K562 (cell line): Measurements from ENCODE around the gene GOSR1. TPM values are rescaled to one million over a fixed set of nuclear protein-coding genes. Genes with fewer than 3 reads are reported as not detected.
"Not testable (repeated sequence)": the region's sequence is repeated elsewhere in the genome, so short reads cannot be mapped to it uniquely, and the experiment has no call there.

Source experiments
- ATAC-seq: fragments of 200-7000 bp; cut with Tn5 transposase; 3 replicates; pipeline ENCODE4 v1.9.1; 2020; ENCODE audit warnings: moderate library complexity
- BruUV-seq: library from RNA; stranded (reverse); fragments of 400-500 nt; replicated peaks from 2 replicates; lab custom pipeline; 2021; lab: Mats Ljungman, UMichigan
- CTCF ChIA-PET: fragments of 300-600 bp; formaldehyde crosslinking; extraction: SDS; loops from one replicate; lab custom pipeline; 2021; ENCODE audit warnings: low intra/inter-chr PET ratio; lab: Yijun Ruan, JAX
- POLR2A ChIA-PET: fragments of 300-600, 350-650 bp; sonication (Branson Sonifier 250); formaldehyde crosslinking; extraction: SDS; loops from one replicate; lab custom pipeline; 2021; ENCODE audit warnings: antibody characterized with exemption, inconsistent platforms; lab: Yijun Ruan, JAX
- DNase-seq, 4 experiments: peaks; one replicate each; pipeline versions ENCODE4 v3.0.0 to v3.0.0-alpha.2; 2011 to 2018; ENCODE audit warnings: low spot score in 3 of 4, mixed read lengths in 3 of 4; ENCODE audit errors: extremely low read depth in 1 of 4
- FAIRE-seq: peaks from 2 replicates; lab custom pipeline; 2011; peaks lifted over from hg19 to GRCh38; lab: Jason Lieb, UNC
- H2AFZ ChIP-seq: 2 replicates; pipeline ENCODE4 v1.6.0; 2011; ENCODE audit warnings: low read depth, low read length, control low read depth, inconsistent platforms
- H3K27ac ChIP-seq: fragments of 200-600 bp; 3 replicates; pipeline ENCODE4 v1.8.0; 2011; ENCODE audit warnings: low read depth, mild to moderate bottlenecking, control low read depth, inconsistent platforms, low read length, moderate library complexity, mixed read lengths; ENCODE audit errors: extremely low read depth
- H3K27me3 ChIP-seq, 2 experiments: fragments of 300-600 bp in 1 of 2; 2 replicates in 1 of 2; 3 replicates in 1 of 2; pipeline versions ENCODE4 v1.6.0 to v1.8.0; 2011; ENCODE audit warnings: inconsistent platforms in 2 of 2, low read length in 2 of 2, mild to moderate bottlenecking in 1 of 2, mixed read lengths in 1 of 2, moderate library complexity in 1 of 2; ENCODE audit not compliant: control insufficient read depth in 2 of 2, insufficient read depth in 2 of 2
- H3K36me3 ChIP-seq: fragments of 300-600 bp; 3 replicates; pipeline ENCODE4 v1.8.0; 2011; ENCODE audit warnings: mild to moderate bottlenecking, low read length, inconsistent platforms; ENCODE audit not compliant: control insufficient read depth, insufficient read depth
- H3K4me1 ChIP-seq, 2 experiments: fragments of 200-600 bp in 1 of 2; replicated peaks in 1 of 2; 2 replicates in 1 of 2; 3 replicates in 1 of 2; pipeline versions ENCODE4 v1.5.1 to v1.8.0; 2011; ENCODE audit warnings: inconsistent platforms in 2 of 2, low read length in 2 of 2, mild to moderate bottlenecking in 1 of 2, mixed read lengths in 1 of 2, moderate library complexity in 1 of 2; ENCODE audit not compliant: control insufficient read depth in 2 of 2, insufficient read depth in 2 of 2
- H3K4me2 ChIP-seq: 2 replicates; pipeline ENCODE4 v1.6.1; 2011; ENCODE audit warnings: low read length, control low read depth, inconsistent platforms, mixed read lengths; ENCODE audit not compliant: insufficient read depth
- H3K4me3 ChIP-seq: fragments of 200-600 bp; sonication (generic), shearing (Covaris generic); 2 replicates; pipeline ENCODE4 v1.5.1; 2016; ENCODE audit warnings: control low read depth, inconsistent platforms
- H3K79me2 ChIP-seq: fragments of 200-600 bp; 3 replicates; pipeline ENCODE4 v1.8.0; 2011; ENCODE audit warnings: low read length, inconsistent platforms; ENCODE audit not compliant: control insufficient read depth, insufficient read depth
- H3K9ac ChIP-seq, 2 experiments: 2 replicates each; pipeline versions ENCODE4 v1.6.0 to v1.6.1; 2011; ENCODE audit warnings: low read depth in 2 of 2, low read length in 2 of 2, control low read depth in 1 of 2, inconsistent platforms in 1 of 2, mild to moderate bottlenecking in 1 of 2, mixed read lengths in 1 of 2; ENCODE audit not compliant: insufficient read depth in 1 of 2
- H3K9me1 ChIP-seq: one replicate; pipeline ENCODE4 v1.6.0; 2011; ENCODE audit warnings: inconsistent platforms, mild to moderate bottlenecking, low read length, moderate library complexity; ENCODE audit not compliant: control insufficient read depth, insufficient read depth
- H3K9me3 ChIP-seq: replicated peaks from 2 replicates; pipeline ENCODE4 v1.5.1; 2011; ENCODE audit warnings: low read depth, low read length, inconsistent platforms; ENCODE audit not compliant: control insufficient read depth, insufficient read depth
- H4K20me1 ChIP-seq: replicated peaks from 2 replicates; pipeline ENCODE4 v1.6.1; 2011; ENCODE audit warnings: low read length, inconsistent platforms, mixed read lengths; ENCODE audit not compliant: control insufficient read depth, insufficient read depth
- MAFF ChIP-seq: IDR thresholded peaks from 2 replicates; pipeline ENCODE4 v1.6.1; 2012; ENCODE audit warnings: low read length, improper control_type of control experiment
- NR2C1 ChIP-seq, 2 experiments: fragments of 450-650 bp; IDR thresholded peaks; 2 replicates each; pipeline ENCODE4 v1.6.1; 2017; ENCODE audit warnings: mild to moderate bottlenecking in 2 of 2, antibody characterized with exemption in 1 of 2, inconsistent platforms in 1 of 2, missing compliant biosample characterization in 1 of 2, missing genetic modification characterization in 1 of 2
- POLR2G ChIP-seq: fragments of 200-400 bp; formaldehyde crosslinking; IDR thresholded peaks from 2 replicates; pipeline ENCODE4 v1.6.1; 2017; ENCODE audit warnings: low read depth, mild to moderate bottlenecking, antibody characterized with exemption, low read length, moderate library complexity
- WGBS: fragments of 100-300 bp; shearing (Covaris generic); methylation state at CpG from one replicate; pipeline ENCODE4 v1.1.6; 2016; ENCODE audit warnings: low coverage, mixed read lengths; ENCODE audit not compliant: insufficient coverage; ENCODE audit errors: missing lambda C conversion rate; 5-methylcytosine and 5-hydroxymethylcytosine counted together
- in situ Hi-C: fragments of 300-500 bp; cut with MboI; formaldehyde crosslinking; loops from 4 replicates; pipeline ENCODE4 v1.15.0; 2018; ENCODE audit warnings: inconsistent platforms, mixed read lengths
- intact Hi-C: fragments of 100-400 bp; cut with micrococcal nuclease; formaldehyde crosslinking; loops from 2 replicates; pipeline ENCODE4 v1.14.2; 2022
- polyA plus RNA-seq, 8 experiments: library from polyadenylated mRNA; depleted of rRNA in 4 of 8; stranded (reverse) in 5 of 8; unstranded in 3 of 8; fragments of >200 nt; fragmentation: Nextera tagmentation in 2 of 8; fragmentation: Illumina TruSeq in 1 of 8; extraction: Ambion mirVana in 2 of 8; extraction: Trizol in 1 of 8; gene quantifications; 2 replicates each; pipeline versions ENCODE4 v1.2.1 to v1.2.3, GENCODE V29; 2011 to 2014; ENCODE audit warnings: inconsistent platforms in 1 of 8, missing spikeins in 1 of 8
- total RNA-seq, 7 experiments: library from RNA; depleted of rRNA in 6 of 7; stranded (reverse); fragments of >200 nt in 6 of 7; fragmentation: Illumina TruSeq in 2 of 7; extraction: Trizol in 2 of 7; gene quantifications; 2 replicates each; pipeline versions ENCODE4 v1.2.1 to v1.2.3, GENCODE V29; 2011 to 2021; ENCODE audit warnings: low replicate concordance in 1 of 7

The GOSR1 gene
- total and polyA plus RNA-seq, 9 of the 15 experiments (the other 6 are each of a cell fraction or from before 2014, with no cell fraction given), result 17.6 to 95.5 (median 33.3) TPM

- Histone ChIP-seq H2AFZ (no peak overlapping the region), H4K20me1 (peaks cover 8% of the 10 kb centered on the region; the same call in 1 of the 2 replicates), H3K4me2 (no peak overlapping the region), H3K9me3 (no peaks in the 10 kb centered on the region), H3K4me1 (peaks cover 0 to 34% of the 10 kb centered on the region in 2 experiments; a peak in 3 of 5 replicates), H3K79me2 (no peaks in the 10 kb centered on the region), H3K9ac (no peak overlapping the region), H3K9me1 (no peaks in the 10 kb centered on the region), H3K4me3 (no peak overlapping the region), H3K36me3 (no peaks in the 10 kb centered on the region), H3K27me3 (peaks cover 3 to 26% of the 10 kb centered on the region in 2 experiments; a peak in 4 of 5 replicates), H3K27ac (no peak overlapping the region)
- FAIRE-seq (no peak), ATAC-seq (no peak), DNase-seq (no peak)
- ChIA-PET POLR2A (no interaction called here), CTCF (no interaction called here)
- TF ChIP-seq NR2C1 (IDR thresholded peaks at IDR 0.05) (no peak), NR2C1 (tag; IDR thresholded peaks at IDR 0.05) (no peak), POLR2G (no peak), MAFF (no peak)
- intact Hi-C loops (loop anchor here (10.0 kb wide), 1 partner anchor 155 kb away; no protein-coding TSS in a partner anchor), in situ Hi-C loops (no loop called here)
- BruUV-seq, result no TSS peak
- 4% methylated on average over 5 of the region's 7 CpGs for whole genome bisulfite sequencing
Measured at GRCh38 chr17:30559656-30560055, 82.4 kb downstream of the GOSR1 start.

- FAIRE-seq, result not testable (repeated sequence)
Measured at GRCh38 chr17:30560117-30561026, 83.2 kb downstream of the GOSR1 start.

DNA sequence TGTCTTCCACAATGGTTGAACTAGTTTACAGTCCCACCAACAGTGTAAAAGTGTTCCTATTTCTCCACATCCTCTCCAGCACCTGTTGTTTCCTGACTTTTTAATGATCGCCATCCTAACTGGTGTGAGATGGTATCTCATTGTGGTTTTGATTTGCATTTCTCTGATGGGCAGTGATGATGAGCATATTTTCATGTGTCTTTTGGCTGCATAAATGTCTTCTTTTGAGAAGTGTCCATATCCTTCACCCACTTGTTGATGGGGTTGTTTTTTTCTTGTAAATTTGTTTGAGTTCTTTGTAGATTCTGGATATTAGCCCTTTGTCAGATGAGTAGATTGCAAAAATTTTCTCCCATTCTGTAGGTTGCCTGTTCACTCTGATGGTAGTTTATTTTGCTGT, 84.6 kb downstream of the GOSR1 start:
- BruUV-seq, H3K27ac ChIP-seq, H3K9ac ChIP-seq, H3K36me3 ChIP-seq, H3K4me3 ChIP-seq, H2AFZ ChIP-seq, DNase-seq, POLR2A ChIA-PET, CTCF ChIA-PET, in situ Hi-C loops, H3K9me3 ChIP-seq, H3K4me2 ChIP-seq, H3K79me2 ChIP-seq, H3K9me1 ChIP-seq, H4K20me1 ChIP-seq, ATAC-seq, FAIRE-seq: not testable (repeated sequence)
- H3K4me1 ChIP-seq, result peaks cover 0 to 25% of the 10 kb centered on the region in 2 experiments; a peak in 3 of 5 replicates
- H3K27me3 ChIP-seq, result peaks cover 4 to 19% of the 10 kb centered on the region in 2 experiments; a peak in 4 of 5 replicates
- WGBS, result 0% methylated on average over 1 of the region's 1 CpG
- intact Hi-C loops, result loop anchor here (10.0 kb wide), 1 partner anchor 153 kb away; no protein-coding TSS in a partner anchor

More at GRCh38 chr17:30560117-30561026, 83.2 kb downstream of the GOSR1 start:
- 3% methylated on average over 8 of the region's 8 CpGs for WGBS
- POLR2A ChIA-PET, result interaction anchor here (1.2 kb wide), 1 partner anchor 20 kb away, joined by 4 read pairs; no protein-coding TSS in a partner anchor
- intact Hi-C loops, result loop anchor here (10.0 kb wide), 1 partner anchor 154 kb away; no protein-coding TSS in a partner anchor
- H2AFZ ChIP-seq, H3K79me2 ChIP-seq, H3K36me3 ChIP-seq, DNase-seq, H3K9ac ChIP-seq, CTCF ChIA-PET, H3K4me3 ChIP-seq, H3K9me3 ChIP-seq, H3K9me1 ChIP-seq, H4K20me1 ChIP-seq, ATAC-seq, H3K27ac ChIP-seq, BruUV-seq, in situ Hi-C loops, H3K4me2 ChIP-seq: not testable (repeated sequence)
- peaks cover 0 to 30% of the 10 kb centered on the region in 2 experiments; a peak in 3 of 5 replicates for H3K4me1 ChIP-seq
- H3K27me3 ChIP-seq, result peaks cover 3 to 26% of the 10 kb centered on the region in 2 experiments; a peak in 4 of 5 replicates
